HUES64 (cell line): ENCODE measurements around the gene DNAJC1.

ENCODE experiments used
- H3K27ac ChIP-seq: 2 replicates; pipeline ENCODE4 v1.7.0; 2013; ENCODE audit warnings: low read depth, low read length, inconsistent platforms
- H3K27me3 ChIP-seq: 2 replicates; pipeline ENCODE4 v1.6.1; 2013; ENCODE audit warnings: mild to moderate bottlenecking, low read length; ENCODE audit not compliant: insufficient read depth
- H3K36me3 ChIP-seq: 2 replicates; pipeline ENCODE4 v1.6.1; 2013; ENCODE audit warnings: mild to moderate bottlenecking, low read length; ENCODE audit not compliant: insufficient read depth
- H3K4me1 ChIP-seq: 2 replicates; pipeline ENCODE4 v1.6.1; 2013; ENCODE audit warnings: mild to moderate bottlenecking, low read length, moderate library complexity; ENCODE audit not compliant: insufficient read depth
- H3K4me3 ChIP-seq: 2 replicates; pipeline ENCODE4 v1.5.1; 2013; ENCODE audit warnings: mild to moderate bottlenecking, low read length, moderate library complexity
- H3K9ac ChIP-seq: 2 replicates; pipeline ENCODE4 v1.6.1; 2013; ENCODE audit warnings: mild to moderate bottlenecking, low read depth, low read length
- H3K9me3 ChIP-seq: 2 replicates; pipeline ENCODE4 v1.6.1; 2013; ENCODE audit warnings: low read depth, low read length; ENCODE audit not compliant: insufficient read depth
- WGBS: fragments of 150-250, 120-280 bp; methylation state at CpG from one replicate; pipeline ENCODE4 v1.1.7; 2013; ENCODE audit warnings: missing lambda C conversion rate; 5-methylcytosine and 5-hydroxymethylcytosine counted together

The DNAJC1 gene

GRCh38 chr10:21926949-21927348 lies 76.6 kb downstream of the DNAJC1 start:
- Histone ChIP-seq H3K9me3 (no peaks in the 10 kb centered on the region), H3K27ac (peak overlapping the region; percentile 19; the same call in 1 of the 2 replicates), H3K4me3 (no peak overlapping the region), H3K36me3 (no peaks in the 10 kb centered on the region), H3K27me3 (no peaks in the 10 kb centered on the region), H3K4me1 (peaks cover 33% of the 10 kb centered on the region), H3K9ac (no peak overlapping the region)
- 94% methylated on average over 2 of the region's 2 CpGs for WGBS

- H3K36me3 ChIP-seq = no peaks in the 10 kb centered on the region
- H3K27me3 ChIP-seq = no peaks in the 10 kb centered on the region
- no peak overlapping the region for H3K27ac ChIP-seq
- no peak overlapping the region for H3K9ac ChIP-seq
- no peaks in the 10 kb centered on the region for H3K9me3 ChIP-seq
- peaks cover 38% of the 10 kb centered on the region for H3K4me1 ChIP-seq
- H3K4me3 ChIP-seq = no peak overlapping the region
Measured at GRCh38 chr10:21926358-21926925, 77.1 kb downstream of the DNAJC1 start.

GRCh38 chr10:21925851-21926250 lies 77.7 kb downstream of the DNAJC1 start:
- peaks cover 41% of the 10 kb centered on the region for H3K4me1 ChIP-seq
- no peaks in the 10 kb centered on the region for H3K27me3 ChIP-seq
- no peak overlapping the region for H3K4me3 ChIP-seq
- no peak overlapping the region for H3K9ac ChIP-seq
- no peaks in the 10 kb centered on the region for H3K36me3 ChIP-seq
- WGBS = 96% methylated on average over 6 of the region's 6 CpGs
- H3K27ac ChIP-seq = no peak overlapping the region
- no peaks in the 10 kb centered on the region for H3K9me3 ChIP-seq

- no peaks in the 10 kb centered on the region for H3K9me3 ChIP-seq
- H3K27me3 ChIP-seq = no peaks in the 10 kb centered on the region
- no peak overlapping the region for H3K4me3 ChIP-seq
- H3K27ac ChIP-seq = no peak overlapping the region
- no peaks in the 10 kb centered on the region for H3K36me3 ChIP-seq
- H3K4me1 ChIP-seq = peaks cover 40% of the 10 kb centered on the region
- no peak overlapping the region for H3K9ac ChIP-seq
Measured at GRCh38 chr10:21924511-21924910, 79.0 kb downstream of the DNAJC1 start.

GRCh38 chr10:21920633-21921032 lies 82.9 kb downstream of the DNAJC1 start:
- WGBS = 96% methylated on average over 2 of the region's 3 CpGs
- no peaks in the 10 kb centered on the region for H3K9me3 ChIP-seq
- no peak overlapping the region for H3K4me3 ChIP-seq
- no peaks in the 10 kb centered on the region for H3K27me3 ChIP-seq
- H3K27ac ChIP-seq = no peak overlapping the region
- no peaks in the 10 kb centered on the region for H3K36me3 ChIP-seq
- H3K4me1 ChIP-seq = peaks cover 13% of the 10 kb centered on the region
- H3K9ac ChIP-seq = no peak overlapping the region

GRCh38 chr10:21919906-21920305 lies 83.6 kb downstream of the DNAJC1 start:
- no peak overlapping the region for H3K4me3 ChIP-seq

GRCh38 chr10:21919117-21919516 lies 84.4 kb downstream of the DNAJC1 start:
- Histone ChIP-seq H3K4me3 (no peak overlapping the region), H3K36me3 (no peaks in the 10 kb centered on the region), H3K4me1 (peaks cover 18% of the 10 kb centered on the region), H3K9me3 (no peaks in the 10 kb centered on the region), H3K27ac (no peak overlapping the region), H3K9ac (no peak overlapping the region), H3K27me3 (no peaks in the 10 kb centered on the region)
- WGBS = 83% methylated on average over 1 of the region's 1 CpG

More at GRCh38 chr10:21919906-21920305, 83.6 kb downstream of the DNAJC1 start:
- no peak overlapping the region for H3K27ac ChIP-seq
- H3K27me3 ChIP-seq = no peaks in the 10 kb centered on the region
- H3K9ac ChIP-seq = no peak overlapping the region
- H3K36me3 ChIP-seq = no peaks in the 10 kb centered on the region
- no peaks in the 10 kb centered on the region for H3K9me3 ChIP-seq
- peaks cover 18% of the 10 kb centered on the region for H3K4me1 ChIP-seq

- H3K9ac ChIP-seq = peak overlapping the region; percentile 25; the same call in 1 of the 2 replicates
- WGBS = 11% methylated on average over 2 of the region's 2 CpGs
- H3K9me3 ChIP-seq = no peaks in the 10 kb centered on the region
- peaks cover 26% of the 10 kb centered on the region for H3K4me1 ChIP-seq
- H3K4me3 ChIP-seq = no peak overlapping the region
- H3K27me3 ChIP-seq = no peaks in the 10 kb centered on the region
- peak overlapping the region; percentile 13; the same call in 1 of the 2 replicates for H3K27ac ChIP-seq
- no peaks in the 10 kb centered on the region for H3K36me3 ChIP-seq
Measured at GRCh38 chr10:21912625-21913024, 90.9 kb downstream of the DNAJC1 start.

GRCh38 chr10:21910798-21911197 lies 92.7 kb downstream of the DNAJC1 start:
- H3K4me3 ChIP-seq = no peak overlapping the region

GRCh38 chr10:21907436-21907835 lies 96.1 kb downstream of the DNAJC1 start:
- no peak overlapping the region for H3K9ac ChIP-seq
- peaks cover 7% of the 10 kb centered on the region for H3K4me1 ChIP-seq
- H3K27me3 ChIP-seq = no peaks in the 10 kb centered on the region
- 92% methylated on average over 2 of the region's 2 CpGs for WGBS
- no peak overlapping the region for H3K4me3 ChIP-seq
- no peak overlapping the region for H3K27ac ChIP-seq
- no peaks in the 10 kb centered on the region for H3K9me3 ChIP-seq
- peaks cover 3% of the 10 kb centered on the region; the same call in 1 of the 2 replicates for H3K36me3 ChIP-seq

More at GRCh38 chr10:21910798-21911197, 92.7 kb downstream of the DNAJC1 start:
- H3K4me1 ChIP-seq = peaks cover 26% of the 10 kb centered on the region
- WGBS = 86% methylated on average over 5 of the region's 5 CpGs
- H3K27ac ChIP-seq = no peak overlapping the region
- no peak overlapping the region for H3K9ac ChIP-seq
- H3K9me3 ChIP-seq = no peaks in the 10 kb centered on the region
- no peaks in the 10 kb centered on the region for H3K36me3 ChIP-seq
- no peaks in the 10 kb centered on the region for H3K27me3 ChIP-seq

GRCh38 chr10:21904930-21905329 lies 98.6 kb downstream of the DNAJC1 start:
- H3K27me3 ChIP-seq = no peaks in the 10 kb centered on the region
- peaks cover 3% of the 10 kb centered on the region; the same call in 1 of the 2 replicates for H3K36me3 ChIP-seq
- H3K9ac ChIP-seq = no peak overlapping the region
- H3K4me1 ChIP-seq = no peaks in the 10 kb centered on the region
- H3K9me3 ChIP-seq = no peaks in the 10 kb centered on the region
- WGBS = no CpG with 5 or more reads among the region's 2 CpGs
- H3K27ac ChIP-seq = no peak overlapping the region
- H3K4me3 ChIP-seq = no peak overlapping the region

- Histone ChIP-seq H3K4me1 (no peaks in the 10 kb centered on the region), H3K9ac (no peak overlapping the region), H3K9me3 (no peaks in the 10 kb centered on the region), H3K4me3 (no peak overlapping the region), H3K27me3 (no peaks in the 10 kb centered on the region), H3K27ac (no peak overlapping the region), H3K36me3 (peaks cover 3% of the 10 kb centered on the region; the same call in 1 of the 2 replicates)
- 94% methylated on average over 5 of the region's 5 CpGs for WGBS
Measured at GRCh38 chr10:21899736-21900135, 103.8 kb downstream of the DNAJC1 start.
